ENCODE data around the gene OR10K2.
"Not testable (repeated sequence)": the region's sequence is repeated elsewhere in the genome, so short reads cannot be mapped to it uniquely, and the experiment has no call there.

OR10K2 gene, protein sequence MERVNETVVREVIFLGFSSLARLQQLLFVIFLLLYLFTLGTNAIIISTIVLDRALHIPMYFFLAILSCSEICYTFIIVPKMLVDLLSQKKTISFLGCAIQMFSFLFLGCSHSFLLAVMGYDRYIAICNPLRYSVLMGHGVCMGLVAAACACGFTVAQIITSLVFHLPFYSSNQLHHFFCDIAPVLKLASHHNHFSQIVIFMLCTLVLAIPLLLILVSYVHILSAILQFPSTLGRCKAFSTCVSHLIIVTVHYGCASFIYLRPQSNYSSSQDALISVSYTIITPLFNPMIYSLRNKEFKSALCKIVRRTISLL

DNA sequence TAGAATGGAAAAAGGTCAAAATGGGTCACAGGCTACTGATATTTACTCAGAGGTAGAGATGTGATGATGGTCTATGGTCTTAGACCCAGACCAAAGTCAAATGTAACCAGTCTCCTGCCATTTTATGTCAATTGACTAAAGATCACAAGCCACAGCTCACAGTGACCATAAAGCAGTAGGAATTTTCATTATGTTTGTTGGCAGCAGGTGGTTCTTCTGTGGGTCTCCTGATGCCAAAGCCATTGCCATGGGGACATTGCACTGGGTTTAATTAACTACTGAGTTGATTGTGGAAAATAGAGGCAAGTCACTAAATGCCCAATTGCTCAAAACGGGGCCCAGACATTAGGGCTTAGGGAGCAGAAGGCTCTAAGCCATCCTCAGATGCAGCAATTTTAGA lies at the start of gene OR10K2:
TSS of gene OR10K2 (minus strand) at position 101 of the 400 bp plus-strand sequence. CDS start 5,371 bp downstream, outside the sequence.
- no peak for DNase-seq

DNA sequence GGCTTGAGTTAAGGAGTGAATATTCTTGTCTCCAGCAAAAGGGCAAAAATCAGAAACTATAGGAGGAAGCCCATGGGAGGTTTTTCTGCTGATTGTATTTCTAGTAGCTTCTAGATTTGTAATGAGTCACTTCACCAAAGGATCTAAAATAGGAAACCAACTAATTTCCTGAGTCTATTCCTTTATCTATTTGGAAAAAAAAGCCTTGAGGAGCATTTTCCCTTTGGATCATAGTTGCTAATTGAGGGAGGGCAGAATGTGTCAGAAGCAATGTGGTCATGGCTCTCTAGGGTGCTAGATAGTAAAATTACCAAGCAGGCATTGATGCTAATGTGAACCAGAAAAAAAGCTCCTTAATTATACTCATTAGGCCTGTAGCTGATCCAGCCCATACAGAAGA lies 45.9 kb upstream of the OR10K2 start, which contains the start of gene OR10R2:
TSS of gene OR10R2 (plus strand) at position 301 of the 400 bp plus-strand sequence. CDS start 106 bp downstream, outside the sequence.
- DNase-seq, result peak in 1 of 3 donors; percentile 26

DNA sequence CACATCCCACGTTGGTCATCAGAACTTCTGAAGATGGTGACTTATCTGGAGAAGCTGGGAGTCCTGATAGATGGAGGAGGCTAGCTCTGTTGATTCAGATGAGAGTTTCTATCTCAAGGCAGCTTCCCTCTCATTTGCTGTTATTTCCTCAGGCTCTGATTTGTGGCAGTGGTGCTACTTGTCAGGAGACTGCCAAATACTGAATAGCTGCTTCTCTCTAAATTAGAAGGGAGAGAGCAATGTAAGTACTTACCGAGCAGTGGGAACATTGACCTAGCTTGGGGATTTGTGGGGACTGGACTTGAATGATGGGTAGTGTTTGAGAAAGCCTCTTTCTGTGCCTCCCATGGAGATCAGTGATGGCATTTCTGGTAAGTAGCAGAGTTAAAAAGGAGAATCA lies 35.5 kb upstream of the OR10K2 start, which contains the start of gene OR10K1:
TSS of gene OR10K1 (plus strand) at position 301 of the 400 bp plus-strand sequence. CDS start 3,728 bp downstream, outside the sequence.
- DNase-seq, result no peak

DNA sequence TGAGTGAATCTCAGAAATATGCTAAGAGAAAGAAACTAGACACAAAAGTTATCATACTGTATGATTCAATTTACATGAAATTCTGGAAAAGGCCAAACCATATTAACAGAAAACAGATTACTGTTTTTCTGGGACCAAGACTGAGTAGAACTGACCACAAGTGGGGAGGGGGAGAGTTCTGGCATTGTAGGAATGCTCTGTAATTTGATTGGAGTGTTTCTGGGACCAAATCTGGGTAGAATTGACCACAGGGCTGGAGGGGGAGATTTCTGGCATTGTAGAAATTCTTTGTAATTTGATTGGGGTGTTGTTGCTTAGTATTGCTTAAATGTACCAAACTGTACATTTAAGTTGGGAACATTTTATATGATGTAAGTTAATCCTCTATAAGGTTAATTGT lies 32.2 kb upstream of the OR10K2 start:
- DNase-seq, result no peak

DNA sequence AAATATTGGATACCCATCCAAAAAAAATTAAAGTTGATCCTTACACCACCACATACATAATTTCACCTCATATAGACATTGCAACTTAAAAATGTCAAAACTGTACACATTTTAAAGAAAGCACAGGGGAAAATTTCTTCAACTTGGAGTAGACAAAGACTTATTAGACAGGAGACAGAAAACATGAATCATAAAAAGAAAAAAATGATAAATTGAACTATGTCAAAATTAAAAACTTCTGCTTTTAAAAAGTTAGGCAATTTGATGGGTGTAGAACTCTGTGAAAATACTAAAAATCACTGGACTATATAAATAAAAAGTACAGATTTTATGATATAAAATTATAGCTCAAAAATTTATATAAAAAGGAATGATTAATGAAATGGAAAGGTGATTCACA lies 31.2 kb upstream of the OR10K2 start:
- DNase-seq, result peak in 2 of 3 donors; percentile 19 to 61

DNA sequence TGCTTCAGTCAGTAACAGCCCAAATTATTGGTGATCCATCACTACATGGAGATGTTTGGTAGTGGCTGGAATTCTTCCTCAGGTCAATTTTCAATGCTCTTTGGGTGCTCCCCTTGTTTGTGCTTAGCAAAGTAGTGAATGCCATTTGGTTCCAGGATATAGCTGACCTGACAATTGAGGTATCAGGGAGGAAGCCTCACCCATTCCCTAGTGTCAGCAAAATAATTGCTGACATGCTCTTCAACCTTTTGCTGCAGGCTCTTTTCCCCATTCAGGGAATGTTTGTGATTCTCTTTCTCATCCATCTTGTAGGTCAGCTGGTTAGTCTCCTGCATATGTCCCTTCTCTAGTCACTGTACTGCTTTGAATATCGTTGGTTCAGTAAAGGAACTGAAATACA lies 28.5 kb upstream of the OR10K2 start:
- no peak for DNase-seq

DNA sequence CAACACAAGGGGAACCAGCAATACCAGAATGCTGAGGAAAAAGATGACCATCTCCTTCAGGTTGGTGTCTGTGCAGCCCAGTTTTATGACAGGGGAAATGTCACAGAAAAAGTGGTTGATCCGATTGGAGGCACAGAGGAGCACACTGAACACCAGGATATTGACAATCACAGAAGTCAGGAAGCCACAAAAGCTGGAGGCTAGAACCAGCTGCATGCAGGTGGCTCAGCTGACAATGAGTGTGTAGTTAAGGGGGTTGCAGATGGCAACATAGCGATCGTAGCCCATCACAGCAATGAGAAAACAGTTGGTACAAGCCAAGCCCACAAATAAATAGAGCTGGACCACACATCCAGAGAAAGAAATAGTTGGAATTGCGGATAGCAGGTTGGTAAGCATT lies 19.3 kb upstream of the OR10K2 start:
- no peak for DNase-seq

DNA sequence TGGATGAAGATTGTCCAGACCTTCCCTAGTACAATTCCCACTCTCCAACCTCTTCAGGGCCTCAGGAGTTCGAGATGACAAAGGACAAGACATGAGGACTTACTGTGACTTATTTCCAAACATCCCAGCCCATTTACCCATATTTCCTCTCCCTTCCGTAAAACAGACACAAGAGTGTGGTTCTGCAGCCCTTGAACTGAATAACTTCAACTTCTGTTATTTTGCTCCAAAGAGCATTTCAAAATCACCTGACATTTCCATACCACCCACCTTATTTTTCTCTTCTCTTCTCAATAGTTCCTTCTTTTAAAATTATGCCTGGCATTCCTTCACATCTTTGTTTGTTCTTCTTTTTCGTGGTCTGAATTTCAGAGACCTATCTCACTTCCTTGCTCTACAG lies 8.7 kb upstream of the OR10K2 start:
- DNase-seq, result peak; percentile 7 to 41 (median 30)

DNA sequence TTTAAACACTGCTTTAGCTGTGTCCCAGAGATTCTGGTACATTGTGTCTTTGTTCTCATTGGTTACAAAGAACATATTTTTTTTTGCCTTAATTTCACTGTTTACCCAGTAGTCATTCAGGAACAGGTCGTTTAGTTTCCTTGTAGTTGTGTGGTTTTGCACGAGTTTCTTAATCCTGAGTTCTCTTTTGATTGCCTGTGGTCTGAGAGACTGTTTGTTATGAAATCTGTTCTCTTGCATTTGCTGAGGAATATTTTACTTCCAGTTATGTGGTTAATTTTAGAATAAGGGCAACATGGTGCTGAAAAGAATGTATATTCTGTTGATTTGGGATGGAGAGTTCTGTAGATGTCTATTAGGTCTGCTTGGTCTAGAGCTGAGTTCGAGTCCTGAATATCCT lies 4.1 kb upstream of the OR10K2 start:
- DNase-seq, result peak; percentile 32 to 64 (median 49)

DNA sequence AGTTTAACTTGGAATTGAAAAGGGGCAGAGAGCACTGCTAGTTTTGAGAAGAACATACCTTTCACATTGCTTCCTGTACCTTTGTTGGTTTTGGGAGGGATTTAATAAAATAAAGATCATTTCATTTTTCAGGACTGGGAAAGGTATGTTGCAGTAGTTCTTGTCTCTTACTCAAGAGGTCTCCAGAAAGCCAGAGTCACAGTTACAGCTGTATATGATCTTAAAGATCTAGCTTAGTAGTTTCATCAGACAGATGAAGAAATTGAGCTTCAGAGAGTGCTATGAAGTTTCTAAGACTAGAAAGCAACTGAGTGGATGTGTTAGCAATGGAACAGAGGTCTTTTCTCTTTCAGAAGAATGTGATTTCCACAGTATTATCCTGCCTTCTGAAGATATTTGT lies 1.0 kb downstream of the OR10K2 start:
- DNase-seq, result peak in 1 of 3 donors; percentile 23

DNA sequence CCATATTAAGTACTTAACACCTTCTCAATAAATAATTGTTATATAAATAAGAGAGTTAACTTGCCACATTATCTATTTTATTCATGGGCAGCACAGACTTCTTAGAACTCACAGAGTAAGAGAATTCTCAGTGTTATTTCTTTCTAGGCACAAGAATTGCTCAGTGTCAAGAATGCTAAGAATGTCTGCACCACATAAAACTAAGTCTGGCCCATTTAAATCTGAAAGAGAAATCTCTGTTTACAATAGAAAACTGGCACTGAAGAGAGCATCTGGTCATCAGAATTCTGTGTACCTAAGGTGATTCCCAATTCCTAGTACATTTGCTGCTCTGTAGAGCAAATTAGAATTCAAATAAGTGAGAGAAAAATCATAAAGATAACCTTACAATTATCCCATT lies 3.8 kb downstream of the OR10K2 start:
- DNase-seq, result no peak

DNA sequence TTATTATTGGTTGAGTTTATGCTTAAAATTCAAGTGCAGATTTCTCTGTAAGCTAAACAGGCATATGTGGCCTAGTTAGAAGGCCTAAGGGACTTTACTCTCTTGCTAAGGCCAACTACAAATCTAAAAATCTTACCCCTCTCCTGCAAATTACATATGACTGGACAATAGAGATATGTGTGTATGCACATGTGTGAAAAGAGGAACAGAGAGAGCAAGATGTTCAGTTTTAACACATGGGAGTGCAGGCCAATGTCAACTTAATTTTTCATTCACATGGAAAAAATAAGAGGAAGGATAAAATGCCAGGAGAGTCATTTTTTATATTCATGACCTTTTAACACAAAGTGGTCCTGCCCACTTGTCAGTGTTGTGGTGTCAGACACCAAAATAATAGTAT lies 8.5 kb downstream of the OR10K2 start:
- no peak for DNase-seq

DNA sequence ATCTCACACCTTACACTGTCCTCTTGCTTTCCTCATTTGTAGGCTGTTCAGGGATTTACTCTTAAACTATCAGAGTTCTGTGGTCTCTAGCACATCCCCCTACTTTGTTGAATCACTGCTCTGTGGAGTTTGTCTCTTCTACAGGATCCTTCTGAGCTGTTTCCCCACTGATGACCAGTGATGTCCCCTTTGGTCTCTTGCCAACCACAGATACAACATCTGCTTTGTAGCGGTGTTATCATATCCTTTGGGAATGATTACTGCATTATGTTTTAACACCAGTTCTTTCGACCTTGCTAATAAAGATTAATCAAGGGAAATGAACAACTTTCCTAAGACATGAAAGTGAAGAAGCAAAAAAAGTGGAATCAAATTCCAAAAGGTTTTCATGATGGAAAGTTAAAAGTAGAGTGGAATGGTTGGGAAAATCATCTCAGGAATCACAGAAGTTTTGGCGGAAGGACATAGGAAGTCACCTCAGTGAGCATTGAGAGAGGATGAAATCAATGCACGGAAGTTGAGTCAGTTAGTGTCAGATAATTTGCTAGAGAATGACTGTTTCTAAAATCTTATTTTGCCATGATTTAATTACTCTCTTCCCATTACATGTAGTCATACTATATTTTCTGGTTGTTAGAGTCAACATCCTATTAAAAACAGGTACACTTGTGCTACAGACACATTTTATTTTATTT lies 11.2 kb downstream of the OR10K2 start:
- no peak for DNase-seq

DNA sequence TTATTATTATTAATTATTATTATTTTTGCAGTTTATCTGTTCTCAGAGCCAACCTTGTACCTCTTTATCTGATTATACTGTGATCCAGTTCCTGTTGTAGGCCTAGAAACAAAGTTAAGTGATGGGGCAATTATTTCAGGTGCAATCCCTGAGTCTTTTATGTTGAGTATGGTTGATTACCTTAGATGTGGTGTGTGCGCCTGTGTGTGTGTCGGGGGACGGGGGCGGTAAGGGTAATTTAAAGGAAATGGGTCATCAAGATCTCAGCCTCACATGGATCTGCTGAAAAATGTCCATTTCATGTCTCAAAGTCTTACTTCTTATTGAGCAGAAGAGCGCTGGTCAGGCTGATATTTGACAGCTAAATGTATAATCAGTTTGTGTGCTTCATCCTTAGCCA lies 18.9 kb downstream of the OR10K2 start:
- no peak for DNase-seq

DNA sequence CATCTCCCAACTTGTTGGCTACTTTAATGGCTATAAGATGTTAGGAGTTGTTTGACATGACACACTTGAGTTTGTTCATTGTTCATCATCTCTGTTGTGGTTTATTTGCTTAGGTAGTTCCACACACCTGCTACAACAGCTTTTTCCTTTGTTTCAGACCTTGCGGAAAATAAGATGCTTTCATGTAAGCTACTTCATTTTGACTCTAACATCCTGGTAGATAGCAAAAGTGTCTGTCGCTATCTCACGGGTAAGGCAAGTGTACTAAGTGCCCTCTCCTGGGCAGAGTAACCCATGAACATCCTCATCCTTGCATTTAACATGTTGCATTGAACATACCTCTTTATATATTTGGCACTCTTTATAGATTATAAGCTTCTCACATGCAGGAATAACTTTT lies 25.2 kb downstream of the OR10K2 start:
- DNase-seq, result no peak

DNA sequence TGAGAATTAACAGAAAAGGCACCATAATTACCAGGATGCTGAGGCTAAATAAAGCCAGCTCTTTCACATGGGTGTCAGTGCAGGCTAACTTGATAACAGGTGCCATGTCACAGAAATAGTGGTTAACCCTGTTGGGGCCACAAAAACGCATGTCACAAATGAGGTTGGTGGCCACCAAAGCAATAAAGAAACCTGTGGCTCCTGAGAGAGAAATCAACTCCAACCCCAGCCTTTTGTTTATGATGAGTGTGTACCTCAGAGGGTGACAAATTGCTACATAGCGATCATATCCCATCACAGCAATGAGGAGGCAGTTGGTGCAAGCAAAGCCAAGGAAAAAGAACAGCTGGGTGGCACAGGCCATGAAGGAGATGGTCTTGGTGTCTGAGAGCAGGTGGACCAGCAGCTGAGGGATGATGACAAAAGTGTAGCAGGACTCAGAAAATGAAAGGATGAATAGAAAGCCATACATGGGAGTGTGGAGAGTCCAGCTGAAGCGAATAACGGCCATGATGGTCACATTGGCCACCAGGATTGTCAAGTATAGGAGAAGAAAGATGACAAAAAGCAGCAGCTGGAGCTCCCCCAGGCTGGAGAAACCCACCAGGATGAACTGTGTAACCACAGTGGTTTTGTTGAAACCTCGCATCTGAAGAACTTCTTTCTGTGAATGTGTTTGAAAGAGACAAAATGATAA lies 27.1 kb downstream of the OR10K2 start, which contains the start of gene OR10T2:
TSS of gene OR10T2 (minus strand) at position 649 of the 697 bp plus-strand sequence. CDS start at position 649, 0 bp downstream.
- no peak for DNase-seq

DNA sequence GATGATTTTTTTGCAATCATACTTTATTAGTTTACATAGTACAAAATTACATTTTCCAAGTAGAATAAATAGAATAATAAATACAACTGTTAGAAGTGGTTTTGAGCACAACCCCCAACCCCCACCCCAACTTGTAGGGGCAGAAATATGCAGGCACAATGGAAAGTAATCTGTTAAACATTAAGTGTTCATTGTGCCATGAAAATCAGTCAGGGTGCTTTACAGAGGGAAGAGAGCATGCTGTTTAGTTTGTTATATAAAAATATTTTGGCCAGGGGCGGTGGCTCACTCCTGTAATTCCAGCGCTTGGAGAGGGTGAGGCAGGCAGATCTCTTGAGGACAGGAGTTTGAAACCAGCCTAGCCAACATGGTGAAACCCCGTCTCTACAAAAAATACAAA lies 29.4 kb downstream of the OR10K2 start:
- no peak for DNase-seq

DNA sequence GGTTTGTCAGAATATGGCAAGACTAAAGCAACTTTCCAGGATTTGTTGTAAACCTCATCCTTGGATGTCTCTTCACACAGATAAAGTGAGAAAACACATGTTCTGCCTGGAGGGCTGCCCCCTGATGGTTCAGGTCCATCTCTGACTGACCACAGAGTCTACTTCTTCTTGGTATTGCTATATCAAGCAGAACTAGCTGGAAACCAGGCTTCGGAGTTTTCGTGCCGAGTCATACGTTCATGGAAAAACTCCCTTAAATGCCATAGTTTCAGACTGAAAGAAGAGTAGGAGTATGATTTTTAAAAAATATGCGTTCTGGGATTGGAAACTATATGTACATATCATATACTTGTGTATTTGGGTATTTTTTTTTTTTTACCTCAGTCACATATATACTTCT lies 32.6 kb downstream of the OR10K2 start:
- peak; percentile 63 to 78 (median 72) for DNase-seq

DNA sequence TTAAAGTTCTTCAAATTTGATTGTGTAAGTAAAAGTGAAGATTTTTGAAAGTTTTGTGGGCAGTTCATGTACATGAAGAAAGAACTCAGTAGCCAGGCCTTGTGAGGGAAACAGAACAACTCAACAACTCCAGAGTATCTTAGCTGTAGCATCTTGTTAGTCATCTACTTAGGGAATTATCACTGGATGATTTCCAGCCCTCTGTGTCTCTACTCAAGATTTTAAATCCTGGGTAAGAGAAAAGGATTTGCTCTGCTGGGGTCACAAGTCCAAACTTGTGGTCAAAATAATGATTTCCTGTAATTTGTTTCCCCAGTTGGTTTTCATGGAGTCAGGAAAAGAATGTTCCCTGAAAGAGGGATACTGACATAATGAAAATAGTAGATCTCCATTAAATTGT lies 34.9 kb downstream of the OR10K2 start:
- DNase-seq, result peak in 2 of 3 donors; percentile 3 to 25

DNA sequence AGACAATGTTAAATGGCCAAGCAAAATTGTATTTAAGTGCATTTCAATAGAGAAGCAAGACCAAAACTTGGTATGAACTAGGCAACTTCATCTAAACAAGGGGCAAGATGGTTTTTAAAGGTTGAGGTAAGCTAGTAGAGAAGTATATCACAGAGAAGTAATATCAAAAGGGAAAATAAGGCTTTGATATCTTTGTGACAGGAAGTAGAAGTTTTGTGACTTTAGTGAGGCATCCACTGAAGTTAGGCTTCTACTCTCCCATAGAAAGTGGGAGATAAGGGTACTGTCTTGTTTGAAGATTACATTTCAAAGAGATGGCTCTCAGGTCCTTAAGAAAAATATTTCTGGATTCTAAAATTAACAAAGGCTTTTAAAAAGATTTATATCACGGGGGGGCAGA lies 35.7 kb downstream of the OR10K2 start:
- DNase-seq, result no peak

DNA sequence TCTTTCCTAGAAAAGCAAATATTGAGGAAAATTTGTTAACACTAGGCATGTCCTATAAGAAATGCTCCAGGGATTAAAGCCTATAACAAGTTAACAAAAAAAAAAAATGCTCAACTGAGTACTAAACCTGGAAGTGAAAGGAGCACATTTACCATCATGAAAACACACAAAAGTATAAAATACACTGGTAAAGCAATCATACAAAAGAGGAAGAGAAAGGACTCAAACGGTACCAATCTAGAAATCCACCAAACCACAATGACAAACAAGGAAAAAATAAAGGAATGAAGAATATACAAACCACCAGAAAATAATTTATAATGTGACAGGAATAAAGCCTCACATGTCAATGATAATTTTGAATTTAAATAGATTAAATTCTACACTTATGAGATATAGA lies 51.2 kb downstream of the OR10K2 start:
- DNase-seq, result peak in 2 of 3 donors; percentile 29 to 42

DNA sequence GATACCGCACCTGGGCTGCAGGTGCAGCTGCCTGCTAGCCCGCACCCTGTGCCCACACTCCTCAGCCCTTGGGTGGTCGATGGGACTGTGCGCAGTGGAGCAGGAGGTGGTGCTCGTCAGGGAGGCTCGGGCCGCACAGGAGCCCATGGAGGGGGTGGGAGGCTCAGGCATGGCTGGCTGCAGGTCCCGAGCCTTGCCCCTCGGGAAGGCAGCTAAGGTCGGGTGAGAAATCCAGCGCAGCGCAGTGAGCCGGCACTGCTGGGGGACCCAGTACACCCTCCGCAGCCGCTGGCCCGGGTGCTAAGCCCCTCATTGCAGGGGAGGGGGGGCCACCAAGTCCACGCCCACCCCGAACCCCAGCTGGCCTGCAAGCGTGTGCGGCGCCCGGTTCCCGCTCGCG lies 51.9 kb downstream of the OR10K2 start:
- DNase-seq, result not testable (repeated sequence)

DNA sequence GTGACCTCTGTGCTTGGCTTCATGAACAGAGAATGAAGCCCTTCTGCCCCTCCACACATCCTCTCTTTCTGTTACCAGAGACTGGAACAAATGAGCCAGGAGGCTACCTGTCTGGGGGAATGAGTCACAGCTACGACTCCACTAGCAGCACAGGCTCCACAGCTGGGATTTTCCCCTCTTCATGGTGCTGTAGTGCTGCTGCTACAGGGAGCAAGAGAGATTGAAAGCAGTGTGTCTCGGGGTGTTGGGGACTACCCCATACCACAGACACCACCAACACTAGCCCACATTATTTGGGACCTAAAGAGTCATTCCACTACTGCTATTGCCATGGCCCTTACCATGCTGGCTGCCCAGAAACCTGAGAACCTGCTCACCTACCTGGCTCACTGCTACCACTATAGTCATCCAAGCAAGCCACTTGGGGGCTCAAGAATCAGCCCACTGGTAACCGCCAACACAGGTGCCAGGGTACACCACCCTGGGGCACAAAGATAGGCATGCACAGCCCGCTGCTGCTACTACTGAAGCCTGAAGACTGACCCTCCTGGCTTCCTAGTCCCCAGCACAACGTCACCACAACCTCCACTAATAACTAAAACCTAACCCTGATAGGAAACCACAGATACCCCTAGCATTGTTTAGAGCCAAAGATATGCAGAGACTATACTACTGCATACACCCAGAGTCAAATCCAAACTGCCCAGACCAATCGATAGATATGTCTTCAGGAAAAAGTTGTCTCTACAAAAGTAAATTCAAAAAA lies 54.7 kb downstream of the OR10K2 start:
- no peak for DNase-seq

Data from suppressor macrophage treated with lipopolysaccharide for 1 hour (primary cell).